ENCODE data around the gene HAPLN3.

HAPLN3 gene

DNA sequence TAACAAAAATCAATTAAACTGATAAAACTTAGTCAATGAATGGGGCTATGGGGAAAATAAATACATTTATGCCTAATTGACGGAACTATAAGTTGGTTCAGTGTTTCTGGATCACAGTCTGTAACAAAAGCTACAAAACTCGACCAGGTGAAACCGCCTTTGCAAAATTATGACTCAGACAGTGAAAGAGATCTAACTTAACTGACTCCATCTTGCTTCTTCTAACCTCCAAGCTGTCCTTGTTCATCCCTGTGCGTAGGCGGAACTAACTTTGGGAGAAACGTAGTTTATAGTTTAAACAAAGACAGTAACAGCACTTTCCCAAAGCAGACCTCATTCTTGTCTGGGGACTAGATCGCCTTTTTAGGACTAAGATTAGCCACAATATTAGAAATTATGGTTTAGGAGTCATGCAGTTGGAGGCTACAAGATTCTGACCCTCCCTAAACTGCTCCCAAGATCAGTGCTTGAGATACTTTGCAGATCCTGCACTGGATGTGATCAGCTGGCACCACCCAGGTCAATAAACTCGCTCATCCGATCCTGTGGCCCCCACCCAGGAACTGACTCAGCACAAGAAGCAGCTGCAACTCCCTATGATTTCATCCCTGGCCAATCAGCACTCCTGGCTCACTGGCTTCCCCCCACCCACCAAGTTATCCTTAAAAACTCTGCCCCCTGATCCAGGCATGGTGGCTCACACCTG, 25.0 kb upstream of the HAPLN3 start:
- DNase-seq (ENCODE audit: extremely low read depth, insufficient read length) = no peak

DNA sequence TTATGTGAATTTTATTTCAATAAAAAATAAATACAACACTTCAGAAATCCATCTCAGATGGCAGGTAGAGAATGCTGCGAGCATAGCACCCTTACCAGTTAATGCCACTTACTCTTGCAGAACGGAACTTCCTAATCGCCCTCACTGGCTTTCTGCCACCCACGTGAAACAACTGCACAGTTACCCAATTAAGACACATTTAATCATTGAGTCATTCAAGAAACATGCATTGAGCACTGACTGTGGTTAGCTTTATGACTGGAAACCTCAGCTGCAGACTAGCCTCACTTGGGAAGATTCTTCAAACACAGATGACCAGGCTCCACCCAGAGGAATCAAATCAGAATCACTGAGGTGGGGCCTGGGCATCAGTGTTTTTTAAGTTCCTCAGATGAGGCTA, 23.4 kb upstream of the HAPLN3 start:
- H3K27me3 ChIP-seq (replicated peaks; ENCODE audit: control insufficient read depth, insufficient read depth, low read length) = no peaks in the 10 kb centered on the region
- no peak for DNase-seq (ENCODE audit: extremely low read depth, insufficient read length)
- no peak for TF ChIP-seq CTCF (IDR thresholded peaks at IDR 0.05; ENCODE audit: insufficient read depth, low read length, poor library complexity, severe bottlenecking)
- H3K36me3 ChIP-seq (ENCODE audit: control insufficient read depth, insufficient read depth, low read length) = no peaks in the 10 kb centered on the region
- H3K4me3 ChIP-seq (replicated peaks; ENCODE audit: low read depth, low read length) = no peak overlapping the region

More for the DNA sequence above, 25.0 kb upstream of the HAPLN3 start:
- Histone ChIP-seq H3K36me3 (ENCODE audit: control insufficient read depth, insufficient read depth, low read length) (no peaks in the 10 kb centered on the region), H3K27me3 (replicated peaks; ENCODE audit: control insufficient read depth, insufficient read depth, low read length) (no peaks in the 10 kb centered on the region), H3K4me3 (replicated peaks; ENCODE audit: low read depth, low read length) (no peak overlapping the region)
- TF ChIP-seq CTCF (IDR thresholded peaks at IDR 0.05; ENCODE audit: insufficient read depth, low read length, poor library complexity, severe bottlenecking) = no peak

DNA sequence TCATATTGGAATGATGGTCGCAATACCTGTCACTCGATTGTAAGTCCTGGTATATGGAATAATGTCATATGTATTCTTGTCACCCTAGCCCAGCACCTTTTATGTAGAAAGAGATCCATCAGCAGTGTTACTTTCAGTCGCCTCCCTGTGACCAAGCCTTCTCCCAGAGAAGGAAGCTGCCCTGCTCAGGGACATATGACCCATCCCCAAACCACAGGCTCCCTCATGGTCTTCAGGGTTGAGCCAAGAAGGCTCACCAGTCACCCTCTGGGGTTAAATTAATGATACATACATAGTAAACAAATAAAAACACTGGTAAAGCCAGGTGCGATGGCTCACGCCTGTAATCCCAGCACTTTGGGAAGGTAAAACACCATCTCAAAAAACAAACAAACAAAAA, 22.4 kb upstream of the HAPLN3 start:
- no peak for DNase-seq (ENCODE audit: extremely low read depth, insufficient read length)
- Histone ChIP-seq H3K27me3 (replicated peaks; ENCODE audit: control insufficient read depth, insufficient read depth, low read length) (no peaks in the 10 kb centered on the region), H3K36me3 (ENCODE audit: control insufficient read depth, insufficient read depth, low read length) (no peaks in the 10 kb centered on the region), H3K4me3 (replicated peaks; ENCODE audit: low read depth, low read length) (no peak overlapping the region)
- no peak for TF ChIP-seq CTCF (IDR thresholded peaks at IDR 0.05; ENCODE audit: insufficient read depth, low read length, poor library complexity, severe bottlenecking)

DNA sequence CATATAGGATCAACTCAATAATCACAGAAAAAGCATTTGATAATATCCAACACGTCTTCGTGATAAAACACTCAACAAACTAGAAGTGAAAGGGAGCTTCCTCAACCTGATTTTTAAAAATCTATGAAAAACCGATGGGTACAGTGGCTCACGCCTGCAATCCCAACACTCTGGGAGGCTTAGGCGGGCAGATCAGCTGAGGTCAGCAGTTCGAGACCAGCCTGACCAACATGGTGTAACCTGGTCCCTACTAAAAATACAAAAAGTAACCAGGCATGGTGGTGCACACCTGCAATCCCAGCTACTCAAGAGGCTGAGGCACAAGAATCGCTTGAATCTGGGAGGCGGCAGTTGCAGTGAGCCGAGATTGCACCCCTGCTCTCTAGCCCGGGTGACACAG, 20.0 kb upstream of the HAPLN3 start:
- Histone ChIP-seq H3K36me3 (ENCODE audit: control insufficient read depth, insufficient read depth, low read length) (no peaks in the 10 kb centered on the region), H3K27me3 (replicated peaks; ENCODE audit: control insufficient read depth, insufficient read depth, low read length) (no peaks in the 10 kb centered on the region; the same call in 1 of the 2 replicates), H3K4me3 (replicated peaks; ENCODE audit: low read depth, low read length) (no peak overlapping the region)
- DNase-seq (ENCODE audit: extremely low read depth, insufficient read length) = no peak
- TF ChIP-seq CTCF (IDR thresholded peaks at IDR 0.05; ENCODE audit: insufficient read depth, low read length, poor library complexity, severe bottlenecking) = no peak

DNA sequence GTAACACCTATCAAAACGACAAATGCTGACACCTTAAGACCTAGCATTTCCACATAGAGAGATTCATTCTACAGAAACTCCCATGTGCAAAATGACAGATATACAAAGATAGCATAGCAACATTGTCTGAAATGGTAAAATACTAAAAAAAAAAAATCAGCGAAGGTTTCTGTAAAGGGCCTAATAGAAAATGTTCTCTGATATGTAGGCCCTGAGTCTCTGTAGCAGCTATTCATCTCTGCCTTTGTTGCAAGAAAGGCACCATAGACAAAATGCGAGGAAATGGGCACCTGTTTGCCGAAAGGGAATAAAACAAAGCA, 18.5 kb upstream of the HAPLN3 start:
- no peaks in the 10 kb centered on the region; the same call in 1 of the 2 replicates for H3K27me3 ChIP-seq (replicated peaks; ENCODE audit: control insufficient read depth, insufficient read depth, low read length)
- DNase-seq (ENCODE audit: extremely low read depth, insufficient read length) = no peak
- H3K4me3 ChIP-seq (replicated peaks; ENCODE audit: low read depth, low read length) = no peak overlapping the region
- TF ChIP-seq CTCF (IDR thresholded peaks at IDR 0.05; ENCODE audit: insufficient read depth, low read length, poor library complexity, severe bottlenecking) = no peak
- no peaks in the 10 kb centered on the region for H3K36me3 ChIP-seq (ENCODE audit: control insufficient read depth, insufficient read depth, low read length)

All from GM06990 (cell line).